ENCODE results near the gene EFHB.
"Not testable (repeated sequence)": the region's sequence is repeated elsewhere in the genome, so short reads cannot be mapped to it uniquely, and the experiment has no call there.

Gene EFHB

GRCh38 chr3:19931767-19932188 lies 2.2 kb downstream of the EFHB start:
- DNase-seq (ENCODE audit: low read depth in 3 of 3) = no peak

GRCh38 chr3:19931180-19931692 lies 2.8 kb downstream of the EFHB start:
- peak in 1 of 3 donors; percentile 27 for DNase-seq (ENCODE audit: low read depth in 3 of 3)

- DNase-seq (ENCODE audit: low read depth in 3 of 3) = no peak
Measured at GRCh38 chr3:19920401-19921080, 13.5 kb downstream of the EFHB start.

DNA sequence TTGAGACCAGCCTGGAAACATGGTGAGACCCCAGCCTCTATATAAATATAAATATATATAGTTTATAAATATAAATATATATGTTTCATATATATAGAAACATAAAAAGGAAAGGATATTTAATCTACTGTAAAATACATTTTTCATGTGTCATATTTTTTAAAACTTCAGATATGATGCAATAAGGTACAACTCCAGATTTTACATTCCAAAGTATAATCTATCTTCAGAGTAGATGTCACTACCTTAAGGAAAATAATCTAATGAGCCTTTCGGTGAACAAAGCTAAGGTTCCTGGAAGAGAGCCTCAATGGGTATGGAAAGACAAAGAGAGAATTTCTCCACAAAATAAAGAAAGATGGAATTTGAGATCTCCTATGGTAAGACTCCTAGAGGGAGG lies 16.9 kb downstream of the EFHB start:
- no peak for DNase-seq (ENCODE audit: low read depth in 3 of 3)

GRCh38 chr3:19911452-19911851 lies 22.6 kb downstream of the EFHB start:
- no peak for DNase-seq (ENCODE audit: low read depth in 3 of 3)

DNA sequence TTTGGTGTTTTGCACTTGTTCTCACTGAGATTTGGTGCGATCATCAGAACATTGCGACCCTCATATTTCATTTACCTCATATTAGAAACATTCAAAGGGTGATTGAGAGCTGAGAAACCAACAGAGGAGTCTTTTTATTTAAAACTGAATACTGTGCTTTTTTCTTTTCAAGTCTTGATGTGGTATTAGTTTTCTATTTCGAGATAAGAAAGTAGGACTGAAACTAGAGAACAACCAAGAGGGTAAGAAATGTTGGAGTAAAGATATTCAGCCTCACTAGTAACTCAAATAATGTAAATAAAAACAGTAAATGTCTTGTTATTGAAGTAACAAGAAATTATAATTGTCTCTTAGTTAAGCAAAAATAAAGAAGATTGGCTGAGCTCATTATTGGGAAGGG lies 26.5 kb downstream of the EFHB start:
- no peak for DNase-seq (ENCODE audit: low read depth in 3 of 3)

GRCh38 chr3:19903649-19904048 lies 30.4 kb downstream of the EFHB start:
- DNase-seq (ENCODE audit: low read depth in 3 of 3) = no peak

DNA sequence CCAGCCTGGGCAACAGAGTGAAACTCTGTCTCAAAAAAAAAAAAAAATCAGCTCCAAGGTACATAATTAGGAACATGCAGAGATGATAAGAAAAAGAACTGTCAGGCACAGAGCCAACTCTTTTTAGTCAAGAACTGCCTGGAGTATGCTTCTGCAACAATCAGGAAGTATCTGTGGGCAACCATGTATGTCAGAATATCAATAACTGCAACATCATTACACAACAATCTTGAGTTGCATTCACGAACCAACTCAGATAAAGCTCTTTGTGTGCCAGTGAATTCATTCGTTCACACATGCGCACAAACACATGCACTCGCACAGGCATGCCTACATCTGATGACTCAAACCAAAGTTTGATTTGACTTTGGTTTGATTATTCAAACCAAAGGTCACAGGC lies 32.1 kb downstream of the EFHB start:
- no peak for DNase-seq (ENCODE audit: low read depth in 3 of 3)

DNA sequence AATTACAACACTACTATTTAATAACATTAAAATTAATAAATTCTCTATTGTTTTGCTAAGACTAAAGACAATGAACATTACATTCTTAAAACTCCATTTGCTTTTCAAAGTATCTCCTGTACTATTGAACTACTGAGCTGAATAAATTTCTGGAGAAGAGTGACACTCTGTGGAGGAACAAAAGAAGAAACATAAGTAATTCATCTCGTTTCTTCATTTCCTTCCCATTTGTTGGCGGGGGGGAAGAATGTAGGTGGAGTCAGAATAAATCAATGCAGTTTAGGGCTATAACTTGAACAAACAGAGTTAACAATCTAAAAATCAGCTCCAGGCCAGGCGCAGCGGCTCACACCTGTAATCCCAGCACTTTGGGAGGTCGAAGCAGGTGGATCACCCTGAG lies 32.7 kb downstream of the EFHB start:
- no peak for DNase-seq (ENCODE audit: low read depth in 3 of 3)

GRCh38 chr3:19899833-19900232 lies 34.2 kb downstream of the EFHB start:
- DNase-seq (ENCODE audit: low read depth in 3 of 3) = not testable (repeated sequence)

DNA sequence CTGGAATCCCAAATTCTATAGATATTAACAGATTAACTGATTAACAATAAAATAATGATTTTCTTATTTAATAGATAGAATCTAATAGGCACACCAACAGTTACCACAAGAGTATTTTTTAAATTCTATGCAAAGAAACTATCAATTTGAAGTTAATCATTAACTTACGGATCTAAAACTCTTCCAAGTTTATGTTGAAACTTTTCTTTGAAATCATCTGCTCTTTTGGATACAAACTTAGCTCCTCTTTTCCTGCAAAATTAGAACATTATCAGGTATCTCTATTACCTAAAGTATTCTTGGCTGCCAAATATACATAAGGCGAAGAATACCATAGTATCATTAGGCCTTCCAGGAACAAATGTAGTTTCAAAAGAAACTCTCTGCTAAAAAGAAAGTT lies 34.8 kb downstream of the EFHB start:
- no peak for DNase-seq (ENCODE audit: low read depth in 3 of 3)

DNA sequence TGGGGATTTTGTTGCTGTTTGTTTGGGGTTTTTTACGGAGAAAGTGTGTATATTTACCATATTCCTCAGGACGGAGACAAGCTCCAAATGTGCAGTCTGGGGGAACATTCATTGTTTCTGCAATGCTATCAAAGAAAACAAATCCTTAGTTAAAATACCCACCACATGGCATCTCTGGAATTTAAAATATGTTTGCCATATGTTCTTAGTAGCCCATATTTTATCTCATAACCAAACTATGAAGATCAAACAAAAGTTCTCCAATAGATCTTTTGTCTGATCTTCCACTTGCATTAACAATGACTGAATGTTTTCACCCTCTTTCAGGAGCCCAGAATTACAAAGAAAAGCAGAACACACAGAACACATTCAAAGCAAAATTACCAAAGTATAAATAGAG lies 35.3 kb downstream of the EFHB start:
- DNase-seq (ENCODE audit: low read depth in 3 of 3) = no peak

DNA sequence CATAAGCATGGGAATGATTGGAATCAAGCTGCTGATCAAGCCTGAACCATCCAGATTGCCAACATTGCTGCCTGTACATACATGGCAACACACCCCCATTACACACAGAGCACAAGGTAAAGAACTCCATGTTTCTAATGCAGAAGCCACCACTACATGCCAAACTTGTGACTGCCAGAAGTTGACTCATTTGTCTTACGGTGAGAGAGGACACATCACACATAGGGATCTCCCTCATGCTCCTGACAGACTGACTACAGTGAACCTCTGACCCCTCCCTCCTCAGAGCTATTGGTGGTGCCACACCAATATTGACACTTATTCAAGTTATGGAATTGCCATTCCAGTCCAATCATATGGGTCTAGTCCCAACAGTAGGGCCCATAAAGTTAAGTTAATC lies 42.3 kb downstream of the EFHB start:
- DNase-seq (ENCODE audit: low read depth in 3 of 3) = no peak

DNA sequence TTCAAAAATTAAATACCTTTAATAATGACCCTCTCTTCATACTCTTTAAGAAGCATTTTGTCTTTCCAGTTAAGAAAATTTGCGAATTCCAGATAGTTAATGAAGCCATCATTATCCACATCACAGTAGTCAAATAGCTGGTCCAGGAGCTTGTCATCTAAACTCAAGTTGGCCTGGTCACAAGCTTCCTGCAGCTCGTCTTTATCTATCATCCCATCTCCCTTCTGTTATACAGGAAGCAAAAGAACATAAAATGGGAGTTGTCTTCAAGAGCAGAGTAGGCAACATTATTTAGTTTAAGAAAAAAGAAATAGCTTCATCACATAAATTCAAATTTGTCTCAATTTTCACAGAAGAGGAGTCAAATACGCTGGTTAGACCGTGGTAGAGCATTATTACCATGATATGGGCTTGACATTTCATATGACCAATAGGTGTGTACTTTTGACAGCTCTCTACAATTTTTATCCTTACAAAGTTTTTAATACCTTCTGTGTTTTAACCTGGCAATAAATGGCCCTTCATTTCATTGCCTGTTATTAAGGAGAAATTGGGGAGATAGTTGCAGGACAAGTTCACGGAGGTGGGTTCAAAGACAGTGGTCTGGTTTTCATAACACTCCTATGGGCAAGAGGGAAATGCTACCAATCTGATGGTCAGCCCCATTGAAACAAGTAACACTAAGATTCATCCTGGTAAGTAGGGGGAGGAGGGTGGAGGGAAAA lies 45.4 kb downstream of the EFHB start:
- no peak for DNase-seq (ENCODE audit: low read depth in 3 of 3)

- DNase-seq (ENCODE audit: low read depth in 3 of 3) = not testable (repeated sequence)
Measured at GRCh38 chr3:19887122-19887521, 46.9 kb downstream of the EFHB start.

GRCh38 chr3:19886404-19886803 lies 47.6 kb downstream of the EFHB start:
- no peak for DNase-seq (ENCODE audit: low read depth in 3 of 3)

DNA sequence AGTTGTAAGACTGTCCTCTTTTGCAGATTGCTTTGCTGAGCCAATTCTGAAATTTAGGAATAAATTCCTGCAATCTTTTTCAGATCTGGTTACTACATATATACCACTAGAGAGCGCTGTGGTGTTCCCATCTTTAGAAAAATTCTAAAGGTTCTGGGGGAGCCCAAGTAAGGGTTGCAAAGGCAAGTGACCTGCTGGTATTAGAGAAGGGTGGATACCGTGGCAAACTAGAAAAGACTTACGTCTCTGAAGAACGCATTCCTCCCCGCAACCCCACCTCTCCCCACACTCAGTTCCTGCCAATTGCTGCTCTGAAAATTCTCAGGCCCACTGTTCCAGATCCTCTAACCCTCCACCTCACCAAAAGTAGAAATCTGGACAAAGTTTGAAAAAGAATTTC lies 48.5 kb downstream of the EFHB start:
- no peak for DNase-seq (ENCODE audit: low read depth in 3 of 3)

GRCh38 chr3:19881852-19882251 lies 52.2 kb downstream of the EFHB start:
- no peak for DNase-seq (ENCODE audit: low read depth in 3 of 3)

- DNase-seq (ENCODE audit: low read depth in 3 of 3) = no peak
Measured at GRCh38 chr3:19881036-19881435, 53.0 kb downstream of the EFHB start.

GRCh38 chr3:19877656-19878055 lies 56.4 kb downstream of the EFHB start:
- DNase-seq (ENCODE audit: low read depth in 3 of 3) = no peak

DNA sequence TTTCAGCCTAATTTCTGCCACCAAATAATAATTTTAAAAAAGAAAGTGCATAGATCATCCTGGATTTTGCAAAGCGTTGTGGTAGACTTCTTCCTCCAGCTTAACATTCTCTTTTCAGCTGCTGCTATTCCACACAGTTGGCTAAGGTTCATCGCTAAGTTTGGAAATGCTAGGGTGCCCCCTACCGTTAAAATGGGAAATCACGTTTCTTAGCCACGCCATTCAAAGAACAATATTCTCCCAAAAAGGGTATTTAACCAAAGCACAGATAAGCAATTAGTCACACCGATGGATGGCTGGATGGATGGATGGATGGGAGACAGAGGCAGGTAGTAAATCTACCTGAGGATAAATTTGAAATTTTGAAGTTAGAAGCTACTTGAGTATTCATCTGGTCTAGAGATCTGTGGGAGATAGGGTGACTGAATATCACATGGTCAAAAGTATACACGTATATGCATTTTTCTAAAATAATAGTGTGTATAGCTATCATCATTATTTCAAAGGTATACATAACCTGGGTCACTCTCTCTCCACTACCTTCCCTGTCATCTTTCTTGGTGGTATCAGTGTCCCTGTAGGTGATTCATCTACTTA lies 67.2 kb downstream of the EFHB start:
- peak in 2 of 3 donors; percentile 4 to 28 for DNase-seq (ENCODE audit: low read depth in 3 of 3)

DNA sequence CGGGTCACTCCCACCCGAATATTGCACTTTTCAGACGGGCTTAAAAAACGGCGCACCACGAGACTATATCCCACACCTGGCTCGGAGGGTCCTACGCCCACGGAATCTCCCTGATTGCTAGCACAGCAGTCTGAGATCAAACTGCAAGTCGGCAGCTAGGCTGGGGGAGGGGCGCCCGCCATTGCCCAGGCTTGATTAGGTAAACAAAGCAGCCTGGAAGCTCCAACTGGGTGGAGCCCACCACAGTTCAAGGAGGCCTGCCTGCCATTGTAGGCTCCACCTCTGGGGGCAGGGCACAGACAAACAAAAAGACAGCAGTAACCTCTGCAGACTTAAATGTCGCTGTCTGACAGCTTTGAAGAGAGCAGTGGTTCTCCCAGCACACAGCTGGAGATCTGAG lies 78.7 kb downstream of the EFHB start:
- not testable (repeated sequence) for DNase-seq (ENCODE audit: low read depth in 3 of 3)

- not testable (repeated sequence) for DNase-seq (ENCODE audit: low read depth in 3 of 3)
Measured at GRCh38 chr3:19846609-19847008, 87.4 kb downstream of the EFHB start.

Data from stimulated activated CD4-positive, alpha-beta T cell treated with anti-CD3 and anti-CD28 coated beads, TNF-alpha, amount 100 ng/mL, for 48 hours (primary cell).